ENCODE results near the gene DDX6. TPM values are rescaled to one million over a fixed set of nuclear protein-coding genes. Genes with fewer than 3 reads are reported as not detected.
"Not testable (repeated sequence)": the region's sequence is repeated elsewhere in the genome, so short reads cannot be mapped to it uniquely, and the experiment has no call there.

DDX6 gene
- total RNA-seq, 4 donors from 2014 or later: 63.0 to 295 (median 118) TPM

GRCh38 chr11:118774032-118774431 lies 16.9 kb downstream of the DDX6 start:
- no peak overlapping the region for H3K4me3 ChIP-seq
- H3K9me3 ChIP-seq: no peaks in the 10 kb centered on the region
- H3K27me3 ChIP-seq: no peaks in the 10 kb centered on the region
- no peaks in the 10 kb centered on the region for H3K36me3 ChIP-seq
- DNase-seq: no peak
- no peak overlapping the region for H3K27ac ChIP-seq
- intact Hi-C loops (cut with DNase I; ENCODE audit: low total_unique reads): no loop called here
- H3K4me1 ChIP-seq: peaks cover 0 to 13% of the 10 kb centered on the region in 2 donors
- TF ChIP-seq POLR2A (IDR thresholded peaks at IDR 0.05): no peak
- TF ChIP-seq CTCF (IDR thresholded peaks at IDR 0.05): no peak

- intact Hi-C loops (cut with DNase I; ENCODE audit: low total_unique reads): no loop called here
- Histone ChIP-seq H3K9me3 (no peaks in the 10 kb centered on the region), H3K4me3 (no peak overlapping the region), H3K27me3 (no peaks in the 10 kb centered on the region), H3K4me1 (peaks cover 0 to 13% of the 10 kb centered on the region in 2 donors), H3K36me3 (no peaks in the 10 kb centered on the region), H3K27ac (no peak overlapping the region)
- TF ChIP-seq CTCF (IDR thresholded peaks at IDR 0.05) (no peak), POLR2A (IDR thresholded peaks at IDR 0.05) (no peak)
- no peak for DNase-seq
Measured at GRCh38 chr11:118771547-118772288, 19.2 kb downstream of the DDX6 start.

- Histone ChIP-seq H3K27me3 (no peaks in the 10 kb centered on the region), H3K4me3 (no peak overlapping the region), H3K9me3 (no peaks in the 10 kb centered on the region), H3K27ac (no peak overlapping the region), H3K4me1 (peaks cover 0 to 10% of the 10 kb centered on the region in 2 donors), H3K36me3 (no peaks in the 10 kb centered on the region)
- TF ChIP-seq POLR2A (IDR thresholded peaks at IDR 0.05): no peak
- intact Hi-C loops (cut with DNase I; ENCODE audit: low total_unique reads): no loop called here
- no peak for DNase-seq
Measured at GRCh38 chr11:118768690-118769089, 22.3 kb downstream of the DDX6 start.

GRCh38 chr11:118766035-118766434 lies 24.9 kb downstream of the DDX6 start:
- no peak overlapping the region for H3K4me3 ChIP-seq
- no peak for DNase-seq
- no peaks in the 10 kb centered on the region for H3K9me3 ChIP-seq
- peaks cover 0 to 3% of the 10 kb centered on the region in 2 donors for H3K4me1 ChIP-seq
- no peak overlapping the region for H3K27ac ChIP-seq
- no peaks in the 10 kb centered on the region for H3K36me3 ChIP-seq
- TF ChIP-seq CTCF (IDR thresholded peaks at IDR 0.05): no peak
- intact Hi-C loops (cut with DNase I; ENCODE audit: low total_unique reads): no loop called here
- H3K27me3 ChIP-seq: no peaks in the 10 kb centered on the region

- H3K27me3 ChIP-seq; H3K27ac ChIP-seq; intact Hi-C loops (cut with DNase I; ENCODE audit: low total_unique reads); H3K4me3 ChIP-seq; H3K36me3 ChIP-seq; H3K9me3 ChIP-seq; H3K4me1 ChIP-seq; DNase-seq: not testable (repeated sequence)
Measured at GRCh38 chr11:118765095-118765691, 25.8 kb downstream of the DDX6 start.

- Histone ChIP-seq H3K4me3 (no peak overlapping the region), H3K27me3 (no peaks in the 10 kb centered on the region), H3K9me3 (no peaks in the 10 kb centered on the region), H3K27ac (no peak overlapping the region), H3K4me1 (no peaks in the 10 kb centered on the region), H3K36me3 (no peaks in the 10 kb centered on the region)
- intact Hi-C loops (cut with DNase I; ENCODE audit: low total_unique reads): no loop called here
- TF ChIP-seq CTCF (IDR thresholded peaks at IDR 0.05) (no peak), POLR2A (IDR thresholded peaks at IDR 0.05) (no peak)
- DNase-seq: no peak
Measured at GRCh38 chr11:118763041-118763440, 27.9 kb downstream of the DDX6 start.

- H3K36me3 ChIP-seq; H3K27ac ChIP-seq; H3K4me3 ChIP-seq; DNase-seq; H3K9me3 ChIP-seq; H3K27me3 ChIP-seq; intact Hi-C loops (cut with DNase I; ENCODE audit: low total_unique reads); H3K4me1 ChIP-seq: not testable (repeated sequence)
Measured at GRCh38 chr11:118761981-118762380, 29.0 kb downstream of the DDX6 start.

Measured in uterus (tissue), 4 donors.